ENCODE results near the gene ADCY9.

The ADCY9 gene

DNA sequence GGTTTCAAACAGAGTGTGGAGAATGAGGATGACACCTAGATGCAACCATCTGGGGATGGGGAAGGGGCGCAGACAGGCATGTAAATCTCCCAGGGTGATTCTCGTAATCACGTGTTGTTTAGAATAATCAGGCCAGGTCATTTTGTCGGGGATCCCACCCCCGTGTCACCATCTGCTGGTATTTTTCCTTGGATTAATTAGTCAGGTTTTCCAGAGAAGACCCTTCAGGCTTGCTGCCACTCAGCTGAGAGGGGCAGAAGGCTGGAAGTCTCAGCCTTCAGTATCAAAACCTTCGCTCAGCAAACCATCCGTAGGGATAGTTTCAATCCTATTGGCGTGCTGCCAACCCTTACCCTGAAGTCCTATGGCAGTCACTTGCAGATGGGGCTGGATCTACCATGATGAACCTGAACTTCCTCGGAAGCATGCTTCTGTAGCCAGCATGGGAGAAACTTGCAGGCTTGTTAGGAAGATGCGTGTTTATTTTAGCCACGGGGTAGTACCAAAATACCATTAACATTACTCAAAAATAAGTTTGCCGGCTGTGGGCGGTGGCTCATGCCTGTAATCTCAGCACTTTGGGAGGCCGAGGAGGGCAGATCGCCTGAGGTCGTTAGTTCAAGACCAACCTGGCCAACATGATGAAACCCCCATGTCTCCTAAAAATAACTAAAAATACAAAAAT, 7.5 kb upstream of the ADCY9 start:
- DNase-seq (ENCODE audit: low spot score) = no peak

DNA sequence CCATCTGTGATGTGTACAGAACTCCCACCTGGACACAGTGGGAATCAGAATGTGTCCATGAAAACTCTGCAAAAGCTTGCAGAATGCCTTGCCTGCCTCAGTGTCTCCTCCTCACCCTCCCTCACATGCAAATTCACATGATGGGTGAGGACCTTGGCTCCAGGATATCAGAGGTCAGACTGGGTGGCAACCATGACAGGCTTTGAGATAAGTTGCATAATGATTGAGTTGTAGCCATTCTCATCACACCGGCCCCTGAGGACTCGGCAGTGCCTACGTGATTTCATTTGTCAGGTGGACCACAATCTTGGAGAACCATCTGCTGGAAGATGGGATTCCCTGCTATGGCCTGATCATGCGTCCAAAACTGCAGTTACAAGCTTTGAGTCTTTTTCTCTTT, 3.9 kb upstream of the ADCY9 start:
- no peak for DNase-seq (ENCODE audit: low spot score)

DNA sequence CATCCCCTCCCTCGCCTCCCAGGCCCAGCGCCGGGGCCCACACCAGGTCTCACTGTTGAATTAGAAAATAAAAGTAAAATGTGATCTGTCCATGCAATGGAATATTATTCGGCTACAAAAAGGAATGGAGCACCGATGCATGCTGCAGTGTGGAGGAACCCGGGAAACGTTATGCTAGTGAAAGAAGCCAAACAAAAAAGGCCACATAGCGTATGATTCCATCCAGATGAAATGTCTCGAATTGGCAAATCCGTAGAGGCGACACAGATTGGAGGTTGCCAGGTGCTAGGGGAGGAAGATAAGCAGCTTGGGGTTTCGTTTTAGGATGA, 972 bp upstream of the ADCY9 start:
- DNase-seq (ENCODE audit: low spot score) = no peak

DNA sequence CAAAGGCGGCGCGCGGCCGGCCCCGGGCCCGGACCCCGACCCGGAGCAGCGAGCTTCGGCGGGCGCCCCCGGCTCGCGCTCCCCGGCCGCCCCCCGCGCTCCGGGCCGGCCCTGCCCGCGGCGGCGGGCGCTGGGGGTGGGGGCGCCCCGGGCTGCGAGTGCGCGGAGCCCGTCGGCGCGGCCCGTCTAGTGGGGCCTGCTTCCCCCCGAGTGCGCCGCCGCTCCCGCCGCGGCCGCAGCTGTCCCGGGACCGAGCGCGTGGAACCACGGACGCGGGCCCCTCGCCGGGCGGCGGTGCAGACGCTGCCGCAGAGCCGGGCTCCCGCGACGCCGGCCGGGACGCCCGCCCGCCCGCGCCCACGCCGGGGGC, 308 bp downstream of the ADCY9 start:
- DNase-seq (ENCODE audit: low spot score) = no peak

DNA sequence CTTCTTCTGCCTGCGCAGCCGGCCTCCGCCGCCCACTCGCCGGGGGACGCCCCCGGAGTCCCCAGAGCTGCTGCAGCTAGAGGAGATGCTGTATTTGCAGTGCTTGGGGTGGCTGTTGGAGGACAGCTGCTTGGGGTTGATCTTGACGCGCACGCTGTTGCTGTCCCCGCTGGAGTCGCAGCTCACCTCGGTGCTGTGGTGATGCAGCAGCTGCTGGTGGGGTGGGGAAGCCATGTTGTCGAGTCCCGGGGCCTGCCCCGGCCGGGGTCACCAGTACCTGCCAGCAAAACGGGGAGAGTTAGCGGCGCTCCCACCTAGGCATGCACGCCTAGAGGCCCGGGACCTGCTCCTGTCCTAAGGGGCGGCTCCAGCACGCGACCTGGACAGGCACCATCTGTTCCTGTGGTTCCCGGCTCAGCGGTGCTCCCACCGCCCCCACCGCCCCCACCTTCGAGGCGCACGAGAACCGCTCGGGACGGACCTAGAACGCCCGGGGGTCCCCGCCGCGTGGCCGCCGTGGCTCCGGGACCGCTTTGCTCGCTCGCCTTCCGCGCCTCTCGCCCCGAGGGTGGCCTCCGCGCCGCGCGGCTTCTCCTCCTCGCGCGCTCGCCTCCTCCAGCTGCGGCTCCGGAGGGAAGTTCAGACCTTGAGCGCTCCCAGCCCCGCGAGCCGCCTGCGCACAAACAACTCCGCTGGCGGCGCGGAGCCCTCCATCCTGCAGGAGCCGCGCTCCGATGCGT, 863 bp downstream of the ADCY9 start:
- DNase-seq (ENCODE audit: low spot score) = no peak

DNA sequence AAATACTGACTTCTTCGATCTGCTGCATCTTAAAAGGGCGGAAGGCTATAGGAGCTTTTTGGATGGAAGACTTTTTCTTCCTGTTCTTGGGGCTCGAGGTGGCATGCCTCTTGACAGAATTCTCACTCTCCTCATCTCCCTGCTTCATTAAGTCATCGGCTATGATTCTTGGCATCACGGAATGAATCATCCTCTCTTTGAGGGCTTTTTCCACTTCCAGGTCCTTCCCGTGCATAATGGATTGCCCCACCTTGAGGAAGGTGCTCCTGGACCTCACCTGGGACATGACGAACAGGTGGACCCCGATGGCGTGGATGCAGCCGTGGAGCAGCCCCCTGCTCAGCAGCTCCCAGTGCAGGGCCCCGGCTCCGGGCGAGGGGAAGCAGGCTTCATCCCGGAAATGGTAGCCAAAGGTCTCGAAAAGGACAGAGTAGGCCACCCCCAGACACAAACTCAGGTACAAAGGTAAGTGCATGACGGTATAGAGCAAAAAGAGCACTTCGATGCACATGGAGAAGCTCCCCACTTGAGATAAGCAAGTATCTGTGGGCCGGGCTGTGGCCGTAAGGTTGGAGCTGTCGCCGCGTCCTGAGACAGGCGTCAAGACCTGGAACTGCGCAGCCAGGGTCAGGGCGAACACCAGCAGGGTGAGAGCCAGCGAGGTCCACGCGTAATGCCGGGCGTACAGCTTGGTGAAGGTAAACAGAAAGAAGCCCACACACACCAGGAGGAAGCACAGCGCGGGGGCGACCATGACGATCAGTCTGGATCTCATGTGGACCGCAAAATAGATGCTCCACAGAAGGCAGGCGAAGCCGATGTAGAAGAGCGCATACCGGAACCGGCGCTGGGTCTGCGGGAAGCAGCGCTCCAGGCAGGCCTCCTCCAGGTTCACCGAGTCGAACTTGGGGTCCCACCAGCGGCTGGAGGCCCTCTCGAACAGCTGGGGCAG, 1.7 kb downstream of the ADCY9 start:
- no peak for DNase-seq (ENCODE audit: low spot score)

DNA sequence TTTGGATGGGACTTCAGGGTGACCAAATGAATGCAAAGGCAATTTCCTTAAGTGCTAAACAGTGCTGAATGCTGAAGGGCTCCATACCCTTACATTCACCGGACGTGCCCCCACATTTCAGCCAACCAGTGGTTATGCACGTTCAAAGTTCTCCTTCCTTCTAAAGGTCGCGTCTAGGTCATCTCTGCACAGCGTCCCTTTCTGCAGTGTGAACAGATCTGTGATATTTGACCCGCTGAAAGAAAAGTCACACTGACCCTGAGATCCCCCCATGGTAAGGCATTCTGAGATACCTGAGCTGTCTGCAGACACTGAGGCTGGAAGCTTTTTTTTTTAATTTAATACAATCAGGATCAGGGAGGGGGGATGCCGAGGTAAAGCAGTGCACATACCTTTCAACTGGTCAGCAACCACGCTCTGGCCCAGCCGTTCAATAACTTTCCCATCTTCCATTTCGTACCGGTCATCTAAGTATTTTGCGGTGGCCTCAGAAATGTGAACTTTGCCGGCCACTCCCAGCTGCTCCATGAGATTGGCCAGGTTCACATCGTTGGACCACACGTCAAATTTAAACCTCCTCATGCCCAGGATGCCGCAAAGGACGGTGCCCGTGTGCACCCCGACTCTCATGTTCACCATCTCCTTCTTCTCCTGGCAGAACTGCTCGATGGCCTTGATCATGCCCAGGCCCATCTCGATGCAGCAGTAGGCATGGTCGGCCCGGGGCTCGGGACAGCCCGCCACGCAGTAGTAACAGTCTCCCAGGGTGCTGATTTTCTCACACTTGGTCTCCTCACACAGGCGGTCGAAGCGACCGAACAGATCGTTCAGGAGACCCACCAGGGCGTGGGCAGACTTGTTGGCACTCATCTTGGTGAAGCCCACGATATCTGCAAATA, 2.6 kb downstream of the ADCY9 start:
- no peak for DNase-seq (ENCODE audit: low spot score)

DNA sequence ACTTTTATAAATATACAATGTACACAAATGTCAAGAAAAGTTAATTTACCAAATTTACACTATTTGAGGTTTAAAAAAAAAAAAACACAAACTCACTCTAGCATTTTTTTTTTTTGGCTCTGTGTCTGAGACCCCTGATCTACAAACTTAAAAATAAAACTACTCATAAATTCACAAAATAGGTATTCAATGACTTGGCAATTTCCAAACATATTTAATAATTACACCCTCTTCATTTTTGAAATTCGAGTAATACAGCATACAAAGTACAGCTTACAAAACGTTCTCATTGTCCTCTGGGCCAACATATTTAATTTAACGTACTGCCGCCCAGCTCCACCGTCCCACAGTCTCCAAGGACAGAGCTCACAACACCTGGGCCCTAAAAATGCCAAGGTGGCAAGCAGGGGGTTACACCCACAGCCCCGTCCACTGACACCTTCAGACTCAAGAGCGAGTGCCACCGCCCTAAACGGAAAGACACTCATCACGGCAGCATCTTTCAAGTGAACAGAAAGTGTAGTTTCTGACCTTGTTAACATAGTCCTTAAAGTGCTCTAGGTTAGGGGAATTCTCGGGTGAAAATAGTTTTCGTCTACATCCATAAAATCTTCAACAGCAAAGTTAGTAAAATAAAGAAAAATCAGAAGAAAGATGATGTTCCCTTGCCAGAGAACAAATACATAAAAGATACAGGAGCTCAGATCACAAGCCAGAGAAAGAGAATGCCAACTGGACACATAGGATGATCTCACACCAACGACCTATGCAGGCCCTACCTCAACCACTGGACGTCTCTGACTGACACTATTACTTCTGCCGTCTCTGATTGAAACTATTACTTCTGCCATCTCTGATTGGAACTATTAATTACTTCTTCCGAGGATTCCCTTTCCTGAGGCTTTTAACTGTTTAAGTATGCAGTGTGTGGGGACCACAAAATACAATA, 4.2 kb downstream of the ADCY9 start:
- DNase-seq (ENCODE audit: low spot score) = no peak

DNA sequence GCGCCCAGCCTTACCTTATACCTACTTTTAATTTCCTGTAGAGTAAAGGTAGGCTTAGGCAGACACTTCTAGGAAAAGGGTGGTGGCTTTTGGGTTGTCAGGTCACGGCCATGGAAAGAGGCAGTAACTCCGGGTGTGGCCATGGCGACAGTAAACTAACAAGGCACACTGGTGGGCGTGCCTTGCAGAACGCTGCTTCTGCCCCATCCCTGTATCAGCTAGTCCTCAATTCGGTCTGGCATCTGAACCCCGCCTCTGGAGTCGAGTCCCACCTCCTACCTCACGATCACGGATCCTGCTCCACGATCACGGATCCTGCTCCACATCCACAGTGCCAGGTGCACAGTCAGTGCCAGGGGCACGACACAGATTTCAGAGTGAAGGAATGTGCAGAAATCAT, 5.6 kb downstream of the ADCY9 start:
- DNase-seq (ENCODE audit: low spot score) = no peak

DNA sequence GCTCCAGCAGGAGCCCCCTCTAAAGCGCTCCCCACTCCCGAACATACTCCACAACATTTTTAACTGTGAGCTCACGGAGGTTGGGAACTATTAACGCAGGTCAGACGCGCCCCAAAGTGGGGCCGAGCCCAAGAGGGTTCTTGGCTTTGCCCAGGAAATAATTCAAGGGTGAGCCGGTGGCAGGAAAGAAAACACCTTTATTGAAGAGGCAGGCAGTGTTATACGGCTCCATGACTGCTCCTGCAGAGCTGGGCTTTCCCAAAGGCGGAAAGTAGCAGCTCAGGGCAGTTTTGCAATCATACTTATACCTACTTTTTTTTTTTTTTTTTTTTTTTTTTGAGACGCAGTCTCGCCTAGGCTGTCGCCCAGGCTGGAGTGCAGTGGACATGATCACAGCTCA, 6.2 kb downstream of the ADCY9 start:
- no peak for DNase-seq (ENCODE audit: low spot score)

DNA sequence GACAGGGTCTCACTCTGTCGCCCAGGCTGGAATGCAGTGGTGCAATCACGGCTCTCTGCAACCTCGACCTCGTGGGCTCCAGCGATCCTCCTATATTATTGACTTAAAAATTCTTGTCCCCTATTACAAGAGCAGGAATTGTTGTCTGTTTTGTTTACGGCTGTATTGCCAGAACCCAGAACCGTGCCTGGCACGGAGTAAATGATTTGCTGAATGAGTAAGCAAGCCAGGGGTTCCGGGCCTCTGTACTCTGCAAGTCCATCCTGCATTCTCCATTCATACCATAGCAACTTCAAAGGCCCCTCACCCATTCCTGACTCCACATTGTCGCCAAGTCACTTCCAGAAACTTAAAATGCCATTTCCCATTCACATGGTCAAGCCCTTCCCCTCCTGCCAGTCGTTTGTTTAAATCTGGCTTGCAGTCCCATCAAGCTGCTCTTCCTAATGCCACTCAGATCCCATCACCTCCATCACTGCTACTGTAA, 6.9 kb downstream of the ADCY9 start:
- no peak for DNase-seq (ENCODE audit: low spot score)

DNA sequence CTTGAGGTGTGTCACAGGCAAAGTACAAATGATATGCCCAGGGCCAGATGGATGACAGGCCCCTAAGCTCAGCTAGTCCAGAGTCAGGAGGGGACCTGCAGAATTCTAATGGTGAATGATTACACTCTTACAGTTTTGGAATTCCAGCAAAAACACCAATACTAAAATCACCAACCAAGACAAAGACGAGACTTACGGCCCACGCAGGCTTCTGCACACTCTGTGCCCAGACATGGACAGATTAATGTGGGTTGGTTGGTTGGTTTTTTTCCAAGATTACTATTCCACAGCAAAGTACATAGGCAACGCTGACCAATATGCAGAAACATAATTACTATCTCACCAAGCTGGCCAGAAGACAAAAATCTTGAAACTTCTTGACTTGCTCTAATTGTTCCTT, 9.7 kb downstream of the ADCY9 start:
- no peak for DNase-seq (ENCODE audit: low spot score)

DNA sequence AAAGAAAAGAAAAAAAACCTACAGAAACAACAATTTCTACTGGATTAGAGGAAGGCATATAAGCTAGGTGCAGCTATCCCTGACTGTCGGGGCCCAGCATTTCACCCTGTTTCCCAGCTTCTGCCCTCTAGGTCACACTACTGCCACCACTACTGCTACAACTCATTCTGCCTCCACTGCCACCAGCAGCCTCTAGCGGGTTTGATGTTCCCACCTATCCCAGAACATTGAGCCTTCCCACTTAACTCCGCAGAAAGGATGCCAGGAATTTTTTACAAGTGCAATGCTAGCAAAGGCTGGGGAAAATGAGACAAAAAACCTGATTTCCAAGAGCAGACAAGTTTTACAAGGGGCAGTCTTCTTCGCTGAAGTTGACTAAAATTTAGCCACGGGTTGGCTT, 10.4 kb downstream of the ADCY9 start:
- DNase-seq (ENCODE audit: low spot score) = no peak

DNA sequence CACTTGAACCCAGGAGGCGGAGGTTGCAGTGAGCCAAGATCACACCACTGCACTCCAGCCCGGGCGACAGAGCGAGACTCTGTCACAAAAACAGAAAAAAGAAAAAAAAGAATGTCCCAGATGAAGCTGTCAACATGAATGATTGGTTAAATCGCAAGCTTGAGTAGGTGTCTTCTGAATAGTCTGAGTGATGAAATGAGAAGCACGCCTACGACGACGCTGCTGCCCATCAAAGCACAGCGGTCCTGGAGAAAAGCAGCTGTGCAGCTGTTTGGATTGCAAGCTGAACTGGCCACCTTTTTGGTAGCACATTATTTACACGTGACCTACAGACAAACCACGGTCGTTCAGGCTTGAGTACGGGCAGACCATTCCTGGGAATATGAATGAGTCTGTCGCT, 12.5 kb downstream of the ADCY9 start:
- no peak for DNase-seq (ENCODE audit: low spot score)

DNA sequence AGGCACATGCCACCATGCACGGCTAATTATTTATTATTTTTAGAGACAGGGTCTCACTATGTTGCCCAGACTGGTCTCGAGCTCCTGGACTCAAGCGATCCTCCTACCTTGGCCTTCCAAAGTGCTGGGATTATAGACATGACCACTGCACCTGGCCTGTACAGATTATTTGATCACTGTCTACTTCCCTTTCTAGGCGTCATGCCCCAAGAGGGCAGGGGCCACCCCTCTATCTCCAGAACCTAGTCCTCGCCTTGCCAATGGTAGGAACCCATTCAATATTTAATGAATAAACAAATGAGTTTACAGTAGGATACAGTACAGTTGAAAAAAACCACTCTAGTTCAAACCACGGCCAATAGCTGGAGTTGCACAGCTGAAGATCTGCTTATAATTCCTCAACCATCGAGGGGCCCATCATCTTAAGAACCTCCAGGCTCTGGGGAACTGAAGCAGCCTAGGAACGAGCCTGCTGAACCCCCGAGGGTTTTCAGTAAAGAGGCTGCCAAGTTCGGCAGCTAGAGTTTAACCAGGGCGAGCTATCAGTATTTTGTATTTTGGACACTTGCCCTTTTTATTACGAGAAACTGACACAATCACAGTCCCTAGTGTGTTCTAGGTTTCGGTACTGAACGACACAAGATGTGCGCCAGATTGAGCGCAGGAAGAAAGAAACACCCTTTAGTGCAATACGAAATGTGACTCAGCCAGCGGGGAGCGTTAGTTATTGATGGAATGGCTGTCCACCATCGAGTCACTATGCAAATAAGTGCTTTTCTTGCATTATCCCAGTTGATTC, 14.6 kb downstream of the ADCY9 start:
- no peak for DNase-seq (ENCODE audit: low spot score)

DNA sequence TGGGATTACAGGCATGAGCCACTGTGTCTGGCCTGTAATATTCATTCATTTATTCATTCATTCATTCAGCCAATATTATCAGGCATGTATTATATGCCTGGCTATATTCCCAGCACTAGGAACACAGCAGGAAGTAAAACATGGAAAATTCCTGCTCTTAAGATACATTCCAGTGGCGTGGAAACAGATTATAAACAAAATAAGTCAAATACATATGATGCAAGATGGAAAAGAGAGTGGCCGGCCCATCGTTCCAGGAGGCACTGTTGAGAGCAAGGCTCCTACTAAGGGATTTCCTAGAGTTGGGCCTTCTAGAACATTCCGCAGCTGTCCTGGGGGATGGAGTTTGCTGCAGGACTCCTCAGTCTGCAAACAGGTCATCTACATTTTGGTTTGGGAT, 17.7 kb downstream of the ADCY9 start:
- no peak for DNase-seq (ENCODE audit: low spot score)

DNA sequence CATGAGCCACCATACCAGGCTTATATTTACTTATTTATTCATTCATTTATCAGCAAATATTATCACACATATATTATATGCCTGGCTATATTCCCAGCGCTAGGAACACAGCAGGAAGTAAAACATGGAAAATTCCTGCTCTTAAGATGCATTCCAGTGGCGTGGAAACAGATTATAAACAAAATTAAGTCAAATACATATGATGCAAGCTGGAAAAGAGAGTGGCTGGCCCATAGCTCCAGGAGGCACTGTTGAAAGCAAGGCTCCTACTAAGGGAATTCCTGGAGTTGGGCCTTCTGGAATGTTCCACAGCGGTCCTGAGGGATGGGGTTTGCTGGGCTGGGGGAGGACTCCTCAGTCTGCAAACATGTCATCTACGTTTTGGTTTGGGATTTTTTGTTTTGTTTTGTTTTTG, 18.4 kb downstream of the ADCY9 start:
- no peak for DNase-seq (ENCODE audit: low spot score)

DNA sequence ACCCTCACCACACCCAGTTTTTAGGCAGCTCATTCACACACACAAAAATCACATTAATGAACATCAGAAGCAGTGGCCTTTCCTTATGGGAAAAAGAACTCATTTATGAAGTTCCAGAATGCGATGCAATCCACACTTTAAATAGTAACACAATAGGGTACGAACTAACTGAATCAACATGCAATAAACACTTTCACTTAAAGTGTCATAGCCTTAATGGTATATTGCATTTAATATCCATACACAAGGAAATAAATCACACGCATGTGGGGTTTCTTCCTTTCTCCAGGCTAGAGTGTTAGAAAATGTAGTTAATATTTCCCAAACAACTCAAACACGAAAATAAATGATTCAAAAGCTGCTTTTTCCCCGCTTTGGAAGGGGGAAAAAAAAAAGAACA, 19.7 kb downstream of the ADCY9 start:
- no peak for DNase-seq (ENCODE audit: low spot score)

DNA sequence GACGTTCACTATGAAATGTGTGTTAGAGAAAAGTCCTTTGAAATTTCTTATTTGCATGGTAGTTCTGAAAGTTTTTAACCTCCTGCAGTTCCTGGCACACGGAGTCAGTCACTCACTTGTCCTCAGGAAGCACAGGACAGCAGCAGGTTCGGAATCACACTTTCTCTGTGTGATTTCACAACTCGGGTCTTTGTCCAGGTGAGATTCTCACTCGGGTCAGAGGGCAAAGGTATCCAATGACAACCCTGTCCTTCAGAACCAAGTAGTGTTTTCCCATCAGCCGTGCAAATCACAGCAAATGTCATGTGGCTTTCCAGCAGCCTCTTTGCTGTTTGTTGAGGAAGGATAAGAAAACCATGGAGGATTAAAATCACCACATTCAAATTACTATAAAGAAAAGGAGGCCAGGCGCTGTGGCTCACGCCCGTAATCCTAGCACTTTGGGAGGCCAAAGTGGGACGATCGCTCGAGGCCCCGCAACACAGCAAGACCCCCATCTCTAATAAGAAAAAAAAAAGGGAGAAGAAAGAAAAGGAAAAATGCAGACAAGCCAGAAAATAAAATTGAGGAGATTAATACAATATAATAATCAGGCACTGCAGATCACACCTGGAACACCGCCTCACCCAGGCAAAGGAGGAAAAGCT, 22.0 kb downstream of the ADCY9 start:
- DNase-seq (ENCODE audit: low spot score) = no peak
